Natural killer cell treated with Interleukin-12 subunit alpha and Interleukin-12 subunit beta and Interleukin-15 and Interleukin-18, amount 100 ng/mL, for 72 hours (primary cell): ENCODE data around the gene MPZL1. TPM values are rescaled to one million over a fixed set of nuclear protein-coding genes. Genes with fewer than 3 reads are reported as not detected.
A peak's percentile ranks its signal among the peaks of the same experiment; 100 is the strongest.

ENCODE experiments used
- ATAC-seq, 2 donors: fragments of 150-1000 bp; cut with Tn5 transposase in 1 of 2; sonication (Bioruptor Pico), chemical (Tn5 transposase) in 1 of 2; 2 replicates each; pipeline ENCODE4 v1.10.0; 2021
- DNase-seq: peaks from one replicate; pipeline ENCODE4 v3.0.0; 2022; ENCODE audit warnings: low spot score
- H3K27ac Mint-ChIP-seq, 2 donors: 1 replicate in 1 of 2; 2 replicates in 1 of 2; pipeline ENCODE4 v1.8.0; 2022; ENCODE audit warnings: mixed read lengths in 2 of 2, mild to moderate bottlenecking in 1 of 2, moderate library complexity in 1 of 2
- H3K27me3 Mint-ChIP-seq, 2 donors: 1 replicate in 1 of 2; 2 replicates in 1 of 2; pipeline ENCODE4 v1.8.0; 2022; ENCODE audit warnings: mixed read lengths in 2 of 2
- H3K36me3 Mint-ChIP-seq: one replicate; pipeline ENCODE4 v1.8.0; 2022; ENCODE audit warnings: mixed read lengths
- H3K4me1 Mint-ChIP-seq, 2 donors: 1 replicate in 1 of 2; 2 replicates in 1 of 2; pipeline ENCODE4 v1.8.0; 2022; ENCODE audit warnings: low read depth in 2 of 2, mixed read lengths in 2 of 2, mild to moderate bottlenecking in 1 of 2
- H3K4me3 Mint-ChIP-seq: one replicate; pipeline ENCODE4 v1.8.0; 2022; ENCODE audit warnings: mixed read lengths
- H3K9me3 Mint-ChIP-seq: 2 replicates; pipeline ENCODE4 v1.8.0; 2022; ENCODE audit warnings: mixed read lengths
- total RNA-seq, 2 donors: library from RNA; stranded (reverse); gene quantifications; one replicate each; pipeline ENCODE4 v1.2.3, GENCODE V29; 2022

Gene MPZL1
- total RNA-seq, 2 donors from 2014 or later, result 15.3 to 25.6 TPM

GRCh38 chr1:167774710-167775109 is 52.9 kb downstream of the MPZL1 start:
- Mint-ChIP-seq H3K9me3 (no peaks in the 10 kb centered on the region), H3K4me3 (no peak overlapping the region), H3K4me1 (peaks cover 2 to 4% of the 10 kb centered on the region in 2 donors), H3K27ac (no peak overlapping the region), H3K27me3 (peaks cover 0 to 4% of the 10 kb centered on the region in 2 donors), H3K36me3 (peaks cover 14% of the 10 kb centered on the region)
- DNase-seq (no peak), ATAC-seq (no peak)

DNA sequence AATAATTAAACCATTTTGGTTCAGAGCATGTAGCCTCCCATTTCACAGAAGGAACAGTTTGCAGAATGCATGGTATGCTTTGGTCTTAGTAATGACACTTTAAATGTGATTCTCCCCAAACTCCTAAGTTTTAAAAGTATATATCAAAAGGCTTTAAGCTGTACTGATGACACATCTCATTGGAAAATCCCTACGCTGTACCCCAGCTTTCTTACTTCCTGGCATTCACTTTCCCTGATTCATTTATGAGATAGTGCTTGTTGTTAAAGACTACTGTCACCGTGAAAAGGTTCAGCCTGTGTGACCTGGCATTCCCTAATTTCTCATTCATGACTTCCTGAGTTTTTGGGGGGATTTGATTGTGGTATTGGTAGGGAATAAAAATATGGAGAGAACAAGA is 53.4 kb downstream of the MPZL1 start:
- Mint-ChIP-seq H3K9me3 (no peaks in the 10 kb centered on the region), H3K27me3 (peaks cover 0 to 8% of the 10 kb centered on the region in 2 donors), H3K36me3 (peaks cover 16% of the 10 kb centered on the region), H3K27ac (no peak overlapping the region), H3K4me1 (peaks cover 0 to 2% of the 10 kb centered on the region in 2 donors), H3K4me3 (no peak overlapping the region)
- ATAC-seq (no peak), DNase-seq (no peak)

DNA sequence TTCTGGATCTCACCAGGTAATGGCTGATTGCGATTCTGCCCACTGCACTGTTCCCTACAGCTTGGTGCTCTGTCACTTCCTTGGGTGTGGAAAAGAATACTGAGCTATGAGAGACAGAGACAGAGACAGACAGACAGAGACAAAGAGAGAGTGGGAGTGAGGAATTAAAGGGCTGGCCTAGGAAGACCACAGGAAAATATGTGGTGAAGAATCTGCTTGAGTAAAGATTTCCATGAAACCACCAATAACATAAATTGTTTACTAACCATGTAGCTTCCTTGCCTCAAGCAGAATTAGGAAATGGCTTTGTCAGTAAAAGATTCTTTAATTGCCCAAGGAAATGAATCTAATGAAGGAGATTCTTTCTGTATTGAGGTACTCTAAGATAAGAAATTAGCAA is 54.4 kb downstream of the MPZL1 start:
- Mint-ChIP-seq H3K9me3 (no peaks in the 10 kb centered on the region), H3K27me3 (peaks cover 0 to 11% of the 10 kb centered on the region in 2 donors), H3K27ac (no peak overlapping the region), H3K4me3 (no peak overlapping the region), H3K4me1 (peaks cover 0 to 2% of the 10 kb centered on the region in 2 donors), H3K36me3 (peaks cover 16% of the 10 kb centered on the region)
- ATAC-seq (no peak), DNase-seq (no peak)

- Mint-ChIP-seq H3K27ac (no peak overlapping the region), H3K4me3 (no peak overlapping the region), H3K4me1 (peaks cover 0 to 2% of the 10 kb centered on the region in 2 donors), H3K36me3 (peaks cover 16% of the 10 kb centered on the region), H3K9me3 (no peaks in the 10 kb centered on the region), H3K27me3 (peaks cover 0 to 11% of the 10 kb centered on the region in 2 donors)
- DNase-seq, result no peak
- no peak for ATAC-seq
Measured at GRCh38 chr1:167776616-167777268, 55.0 kb downstream of the MPZL1 start.

DNA sequence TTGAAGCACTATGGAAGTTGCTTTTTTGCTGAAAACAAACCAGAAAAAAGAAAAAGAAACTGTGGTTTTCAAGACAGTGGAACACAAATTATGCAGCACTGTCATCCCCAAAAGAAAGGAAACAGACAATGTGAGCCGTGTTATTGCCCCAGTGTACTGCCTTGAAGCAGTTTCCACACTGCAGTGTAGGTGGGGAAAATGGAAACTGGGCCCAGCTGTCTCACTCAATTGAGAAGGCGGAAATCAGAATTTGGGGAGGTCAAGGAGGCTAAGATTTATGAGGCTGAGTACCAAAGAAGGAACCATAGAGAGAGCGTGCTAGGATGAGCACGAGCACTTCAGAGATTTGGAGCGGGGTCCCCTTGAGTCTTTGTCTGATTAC is 55.5 kb downstream of the MPZL1 start:
- H3K27ac Mint-ChIP-seq, result no peak overlapping the region
- no peak for ATAC-seq
- H3K4me1 Mint-ChIP-seq, result peaks cover 0 to 2% of the 10 kb centered on the region in 2 donors
- H3K36me3 Mint-ChIP-seq, result peaks cover 16% of the 10 kb centered on the region
- H3K9me3 Mint-ChIP-seq, result no peaks in the 10 kb centered on the region
- no peak for DNase-seq
- H3K4me3 Mint-ChIP-seq, result no peak overlapping the region
- peaks cover 0 to 14% of the 10 kb centered on the region in 2 donors for H3K27me3 Mint-ChIP-seq

DNA sequence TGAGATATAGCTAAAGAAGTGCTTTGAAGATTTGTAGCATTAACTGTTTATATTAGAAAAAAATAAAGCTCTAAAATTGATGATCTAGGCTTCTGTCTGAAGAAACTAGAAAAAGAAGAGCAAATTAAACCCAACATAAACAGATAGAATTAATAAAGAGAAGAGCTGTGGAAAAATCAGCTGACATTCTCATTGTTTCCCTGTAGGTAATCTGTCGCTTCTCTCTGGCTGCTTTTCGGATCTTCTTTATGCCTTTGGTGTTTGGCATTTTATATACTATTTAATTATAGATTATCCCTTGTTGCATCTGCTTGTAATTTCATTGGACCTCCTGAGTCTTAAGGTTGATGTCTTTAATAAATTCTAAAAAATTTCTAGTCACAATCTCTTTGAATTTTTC is 59.8 kb downstream of the MPZL1 start:
- DNase-seq, result no peak
- no peak overlapping the region for H3K27ac Mint-ChIP-seq
- no peaks in the 10 kb centered on the region for H3K9me3 Mint-ChIP-seq
- H3K4me3 Mint-ChIP-seq, result no peak overlapping the region
- H3K27me3 Mint-ChIP-seq, result peaks cover 0 to 17% of the 10 kb centered on the region in 2 donors
- H3K36me3 Mint-ChIP-seq, result peaks cover 16% of the 10 kb centered on the region
- peaks cover 4 to 5% of the 10 kb centered on the region in 2 donors for H3K4me1 Mint-ChIP-seq
- ATAC-seq, result no peak

- Mint-ChIP-seq H3K27me3 (peaks cover 0 to 14% of the 10 kb centered on the region in 2 donors), H3K9me3 (no peaks in the 10 kb centered on the region), H3K36me3 (peaks cover 16% of the 10 kb centered on the region), H3K4me3 (no peak overlapping the region), H3K4me1 (peaks cover 4 to 5% of the 10 kb centered on the region in 2 donors), H3K27ac (no peak overlapping the region)
- ATAC-seq (no peak), DNase-seq (no peak)
Measured at GRCh38 chr1:167782946-167783345, 61.2 kb downstream of the MPZL1 start.

GRCh38 chr1:167784876-167785550 is 63.2 kb downstream of the MPZL1 start:
- Mint-ChIP-seq H3K36me3 (peaks cover 2% of the 10 kb centered on the region), H3K4me3 (no peak overlapping the region), H3K9me3 (no peaks in the 10 kb centered on the region), H3K27ac (no peak overlapping the region), H3K4me1 (peaks cover 4 to 5% of the 10 kb centered on the region in 2 donors), H3K27me3 (peaks cover 0 to 10% of the 10 kb centered on the region in 2 donors)
- ATAC-seq (peak; percentile 40 to 70), DNase-seq (no peak)

GRCh38 chr1:167786502-167786901 is 64.7 kb downstream of the MPZL1 start:
- H3K4me1 Mint-ChIP-seq, result peaks cover 4 to 5% of the 10 kb centered on the region in 2 donors
- peaks cover 0 to 6% of the 10 kb centered on the region in 2 donors for H3K27me3 Mint-ChIP-seq
- no peak overlapping the region for H3K27ac Mint-ChIP-seq
- H3K4me3 Mint-ChIP-seq, result no peak overlapping the region
- H3K9me3 Mint-ChIP-seq, result no peaks in the 10 kb centered on the region
- DNase-seq (no peak), ATAC-seq (no peak)
- H3K36me3 Mint-ChIP-seq, result no peaks in the 10 kb centered on the region

- no peaks in the 10 kb centered on the region for H3K36me3 Mint-ChIP-seq
- no peak overlapping the region for H3K4me3 Mint-ChIP-seq
- H3K4me1 Mint-ChIP-seq, result peaks cover 4 to 5% of the 10 kb centered on the region in 2 donors
- H3K27me3 Mint-ChIP-seq, result peaks cover 0 to 3% of the 10 kb centered on the region in 2 donors
- no peak for DNase-seq
- no peaks in the 10 kb centered on the region for H3K9me3 Mint-ChIP-seq
- H3K27ac Mint-ChIP-seq, result no peak overlapping the region
- ATAC-seq, result no peak
Measured at GRCh38 chr1:167789501-167789900, 67.7 kb downstream of the MPZL1 start.

DNA sequence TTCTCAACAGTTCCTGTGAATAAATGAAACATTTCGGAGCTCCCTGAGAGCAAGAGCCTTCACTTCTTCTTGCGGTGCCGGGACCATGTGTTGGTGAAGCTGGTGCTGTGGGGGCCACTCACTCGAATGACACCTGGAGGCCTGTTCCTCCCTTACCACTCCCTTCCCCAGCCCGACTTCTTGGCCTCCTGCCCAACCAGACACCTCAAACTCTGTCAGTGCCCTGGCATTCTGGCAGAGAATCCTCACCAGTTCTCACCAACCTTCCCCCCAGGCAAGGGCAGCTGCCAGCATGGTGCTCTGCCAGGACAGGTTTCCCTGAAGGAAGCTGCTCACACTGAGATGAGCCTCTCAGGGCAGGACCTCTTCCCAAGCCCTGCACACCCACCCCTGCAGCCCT is 68.3 kb downstream of the MPZL1 start:
- ATAC-seq, result no peak
- H3K36me3 Mint-ChIP-seq, result no peaks in the 10 kb centered on the region
- DNase-seq, result no peak
- H3K4me1 Mint-ChIP-seq, result peaks cover 1 to 2% of the 10 kb centered on the region in 2 donors
- H3K9me3 Mint-ChIP-seq, result no peaks in the 10 kb centered on the region
- H3K27me3 Mint-ChIP-seq, result peaks cover 0 to 1% of the 10 kb centered on the region in 2 donors
- H3K4me3 Mint-ChIP-seq, result no peak overlapping the region
- H3K27ac Mint-ChIP-seq, result no peak overlapping the region

DNA sequence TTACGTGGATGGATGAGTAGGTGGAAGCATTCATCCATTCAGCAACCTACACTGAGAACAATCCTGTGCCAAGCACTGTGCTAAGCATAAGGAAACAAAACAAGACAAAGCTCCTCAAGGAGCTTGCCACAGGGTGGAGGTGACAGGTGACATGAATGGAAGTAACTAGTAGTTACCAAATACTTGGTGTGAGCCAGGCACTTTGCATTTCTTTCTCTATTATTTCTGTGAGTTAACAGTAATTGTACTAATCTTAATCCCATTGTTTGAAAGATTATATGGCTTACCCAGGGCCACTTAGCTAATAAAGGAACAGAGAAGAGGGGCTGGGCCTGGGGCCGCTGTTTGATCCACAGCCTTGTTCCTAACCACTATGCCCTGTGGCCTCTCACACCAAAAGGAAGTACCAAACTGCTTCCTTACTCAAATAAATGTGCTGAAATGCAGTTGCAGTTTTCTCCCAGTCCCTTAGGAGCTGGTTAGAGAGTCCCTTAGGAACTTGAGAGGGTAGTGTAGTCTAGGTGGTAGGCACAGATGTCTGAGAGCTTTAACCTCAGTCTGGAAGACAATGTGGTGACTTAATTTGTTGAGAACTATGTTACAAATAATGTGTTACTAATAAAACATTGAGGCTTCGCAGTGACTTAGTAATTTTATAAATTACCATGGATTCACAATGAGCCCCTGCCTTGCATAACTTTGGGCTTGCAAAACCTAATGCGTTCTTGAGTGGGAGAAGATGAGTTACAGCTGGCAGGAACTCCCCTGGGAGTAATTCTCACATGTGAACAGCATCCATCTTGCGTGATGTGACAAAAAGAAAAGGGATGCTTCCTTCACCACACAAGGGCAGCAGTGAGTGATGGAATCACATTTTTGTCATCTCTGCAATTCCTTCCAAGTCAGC is 69.8 kb downstream of the MPZL1 start:
- Mint-ChIP-seq H3K27me3 (no peaks in the 10 kb centered on the region), H3K4me1 (no peaks in the 10 kb centered on the region), H3K36me3 (no peaks in the 10 kb centered on the region), H3K4me3 (no peak overlapping the region), H3K27ac (no peak overlapping the region), H3K9me3 (no peaks in the 10 kb centered on the region)
- DNase-seq (no peak), ATAC-seq (no peak)

DNA sequence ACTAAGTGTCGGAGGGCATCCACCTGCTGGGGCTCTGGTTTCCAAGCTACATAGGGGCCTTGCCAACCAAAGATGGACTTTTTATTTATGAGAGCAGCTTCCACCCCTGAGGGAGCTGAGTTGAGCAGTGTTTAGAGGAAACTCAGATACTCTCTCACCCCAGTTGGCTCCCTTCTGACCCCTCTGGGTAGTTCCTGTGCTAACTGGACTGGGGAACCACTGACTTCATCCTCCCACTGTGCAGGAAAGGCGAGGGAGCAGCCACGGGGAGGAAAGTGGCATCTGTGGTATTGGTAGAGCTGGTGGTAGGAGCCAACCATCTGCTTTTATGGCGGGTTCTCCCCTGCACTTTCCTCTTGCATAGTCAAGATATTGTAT is 70.4 kb downstream of the MPZL1 start:
- H3K27ac Mint-ChIP-seq, result no peak overlapping the region
- no peak for ATAC-seq
- no peak overlapping the region for H3K4me3 Mint-ChIP-seq
- H3K27me3 Mint-ChIP-seq, result no peaks in the 10 kb centered on the region
- DNase-seq, result no peak
- H3K4me1 Mint-ChIP-seq, result peaks cover 4% of the 10 kb centered on the region in 2 donors
- H3K9me3 Mint-ChIP-seq, result no peaks in the 10 kb centered on the region
- no peaks in the 10 kb centered on the region for H3K36me3 Mint-ChIP-seq

DNA sequence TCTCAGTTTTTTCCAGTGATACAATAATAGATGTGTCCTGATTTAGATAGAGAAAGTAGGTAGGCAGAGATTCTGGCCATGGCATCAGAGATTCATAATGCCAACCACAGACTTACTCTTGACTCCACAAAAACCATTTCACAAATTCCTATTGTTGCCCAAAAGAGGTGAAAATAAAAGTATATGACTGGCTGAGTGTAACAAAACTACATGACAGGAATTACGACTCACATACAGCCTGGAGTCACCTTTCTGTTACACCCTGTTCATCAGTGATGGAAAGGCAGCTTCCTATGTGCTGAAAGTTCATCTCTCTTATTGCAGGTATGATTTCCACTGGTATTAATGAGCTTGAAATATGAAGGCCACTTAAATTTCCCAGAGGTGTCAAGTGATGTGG is 72.3 kb downstream of the MPZL1 start:
- no peak for ATAC-seq
- H3K4me1 Mint-ChIP-seq, result peaks cover 5 to 6% of the 10 kb centered on the region in 2 donors
- DNase-seq, result no peak
- H3K27me3 Mint-ChIP-seq, result no peaks in the 10 kb centered on the region
- no peak overlapping the region for H3K27ac Mint-ChIP-seq
- H3K4me3 Mint-ChIP-seq, result no peak overlapping the region
- H3K36me3 Mint-ChIP-seq, result no peaks in the 10 kb centered on the region
- H3K9me3 Mint-ChIP-seq, result no peaks in the 10 kb centered on the region
